ENCODE measurements around the gene ZBTB16. TPM values are rescaled to one million over a fixed set of nuclear protein-coding genes. Genes with fewer than 3 reads are reported as not detected.

The ZBTB16 gene
- total RNA-seq, 1 donor from 2014 or later: 64.5 TPM

DNA sequence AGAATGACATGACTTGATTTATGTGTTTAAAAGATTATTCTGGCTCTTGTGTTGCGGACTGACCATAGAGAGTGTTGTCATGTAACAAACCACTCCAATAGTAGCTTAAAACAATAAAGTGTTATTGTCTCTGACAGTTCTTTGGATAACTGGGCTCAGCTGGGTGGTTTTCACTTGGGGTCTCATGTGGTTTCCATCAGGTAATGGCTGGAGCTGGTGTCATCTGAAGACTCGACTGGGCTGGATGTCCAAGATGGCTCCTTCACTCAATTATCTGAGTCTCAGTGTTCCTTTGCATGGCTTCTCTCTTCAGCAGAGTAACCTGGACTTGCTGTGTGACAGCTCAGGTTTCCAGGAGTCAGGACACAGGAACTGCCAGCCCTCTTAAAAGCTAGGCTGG, 132.4 kb downstream of the ZBTB16 start:
- no peak for DNase-seq
- peaks cover 57% of the 10 kb centered on the region for H3K36me3 ChIP-seq
- H3K27ac ChIP-seq (replicated peaks): peak overlapping the region; percentile 95
- TF ChIP-seq, protein P1, sequence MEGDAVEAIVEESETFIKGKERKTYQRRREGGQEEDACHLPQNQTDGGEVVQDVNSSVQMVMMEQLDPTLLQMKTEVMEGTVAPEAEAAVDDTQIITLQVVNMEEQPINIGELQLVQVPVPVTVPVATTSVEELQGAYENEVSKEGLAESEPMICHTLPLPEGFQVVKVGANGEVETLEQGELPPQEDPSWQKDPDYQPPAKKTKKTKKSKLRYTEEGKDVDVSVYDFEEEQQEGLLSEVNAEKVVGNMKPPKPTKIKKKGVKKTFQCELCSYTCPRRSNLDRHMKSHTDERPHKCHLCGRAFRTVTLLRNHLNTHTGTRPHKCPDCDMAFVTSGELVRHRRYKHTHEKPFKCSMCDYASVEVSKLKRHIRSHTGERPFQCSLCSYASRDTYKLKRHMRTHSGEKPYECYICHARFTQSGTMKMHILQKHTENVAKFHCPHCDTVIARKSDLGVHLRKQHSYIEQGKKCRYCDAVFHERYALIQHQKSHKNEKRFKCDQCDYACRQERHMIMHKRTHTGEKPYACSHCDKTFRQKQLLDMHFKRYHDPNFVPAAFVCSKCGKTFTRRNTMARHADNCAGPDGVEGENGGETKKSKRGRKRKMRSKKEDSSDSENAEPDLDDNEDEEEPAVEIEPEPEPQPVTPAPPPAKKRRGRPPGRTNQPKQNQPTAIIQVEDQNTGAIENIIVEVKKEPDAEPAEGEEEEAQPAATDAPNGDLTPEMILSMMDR (IDR thresholded peaks at IDR 0.05; ENCODE audit: borderline replicate concordance): no peak
- peaks cover 7% of the 10 kb centered on the region for H3K9me3 ChIP-seq (replicated peaks)
- H3K27me3 ChIP-seq (ENCODE audit: low read depth): no peaks in the 10 kb centered on the region
- intact Hi-C loops (cut with micrococcal nuclease): no loop called here
- H3K4me3 ChIP-seq: no peak overlapping the region
- peaks cover 74% of the 10 kb centered on the region for H3K4me1 ChIP-seq

DNA sequence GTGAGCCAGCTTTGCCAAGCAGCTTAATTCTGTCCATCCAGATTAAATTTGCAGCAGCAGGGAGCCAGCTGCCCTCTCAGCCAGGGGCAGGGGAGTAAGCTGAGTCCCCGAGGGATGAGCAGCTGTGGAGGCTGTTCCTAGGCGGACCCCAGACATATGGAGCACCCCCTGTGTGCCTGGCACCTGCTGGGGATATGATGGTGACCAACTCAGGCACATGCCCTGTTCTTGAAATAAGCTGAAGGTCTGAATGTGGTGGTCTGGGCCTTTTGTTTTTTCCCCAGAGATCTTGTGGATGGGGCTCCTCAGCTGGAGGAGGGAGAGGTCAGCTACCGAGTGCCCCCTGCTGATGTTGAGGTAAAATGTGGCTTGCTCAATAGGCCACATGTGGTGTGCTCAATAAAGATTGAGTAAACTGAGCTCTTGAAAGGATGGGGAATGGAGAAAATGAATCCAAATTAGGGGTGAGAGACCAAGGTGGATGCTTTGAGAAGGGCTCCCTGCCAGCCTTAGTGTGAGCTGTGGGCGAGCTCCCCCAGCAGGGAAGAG, 133.4 kb downstream of the ZBTB16 start:
- TF ChIP-seq, protein P1 (IDR thresholded peaks at IDR 0.05; ENCODE audit: borderline replicate concordance): no peak
- Histone ChIP-seq H3K9me3 (replicated peaks) (peaks cover 7% of the 10 kb centered on the region), H3K4me3 (no peak overlapping the region), H3K4me1 (peaks cover 74% of the 10 kb centered on the region), H3K27ac (replicated peaks) (peak overlapping the region; percentile 95), H3K36me3 (peaks cover 46% of the 10 kb centered on the region), H3K27me3 (ENCODE audit: low read depth) (no peaks in the 10 kb centered on the region)
- DNase-seq: no peak
- intact Hi-C loops (cut with micrococcal nuclease): no loop called here

DNA sequence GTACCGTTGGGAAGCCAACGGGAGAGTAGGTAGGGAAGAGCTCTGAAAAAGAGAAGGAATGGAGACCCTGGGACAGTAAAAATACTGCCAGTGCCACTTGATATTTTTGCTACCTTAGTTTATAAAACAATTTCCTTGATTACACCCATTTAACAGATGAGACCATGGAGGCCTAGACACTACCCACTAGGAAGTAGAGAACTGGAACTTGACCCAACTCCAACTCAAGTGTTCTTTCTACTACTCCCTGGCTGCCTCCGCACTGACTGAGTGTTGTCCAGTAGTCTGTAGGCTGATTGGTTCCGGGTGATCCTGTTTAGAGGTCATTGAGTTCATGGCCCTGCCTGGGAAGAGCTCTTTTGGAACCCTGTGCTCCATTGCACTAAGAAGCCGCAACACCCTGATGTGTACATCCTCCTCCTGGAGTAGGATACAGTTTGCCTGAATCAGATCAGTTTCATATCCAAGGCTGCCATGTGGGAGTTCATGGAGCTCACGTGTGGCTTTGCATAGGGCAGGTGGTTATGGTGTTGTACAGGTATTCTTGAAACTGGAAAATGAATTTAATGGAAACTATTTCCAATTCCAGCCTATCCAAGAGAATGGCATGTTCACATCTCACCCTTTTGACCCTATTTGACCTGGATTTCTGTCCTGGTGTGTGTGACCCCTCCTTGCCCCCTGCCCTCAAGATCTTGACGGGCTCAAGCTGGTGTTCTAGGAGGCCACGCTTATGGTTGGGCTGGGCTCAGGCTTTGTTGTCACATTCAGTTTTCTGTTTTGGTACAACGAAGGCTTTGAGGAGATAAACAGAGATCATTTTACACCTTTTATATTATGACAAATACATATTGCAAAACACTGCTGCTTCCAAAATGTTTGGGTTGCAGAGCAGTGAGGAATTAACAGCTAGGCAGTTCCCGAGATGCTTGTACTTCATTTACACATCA, 134.5 kb downstream of the ZBTB16 start:
- Histone ChIP-seq H3K36me3 (peaks cover 35% of the 10 kb centered on the region), H3K27ac (replicated peaks) (peak overlapping the region; percentile 95), H3K9me3 (replicated peaks) (peaks cover 7% of the 10 kb centered on the region), H3K27me3 (ENCODE audit: low read depth) (no peaks in the 10 kb centered on the region), H3K4me1 (peaks cover 74% of the 10 kb centered on the region), H3K4me3 (no peak overlapping the region)
- intact Hi-C loops (cut with micrococcal nuclease): no loop called here
- no peak for DNase-seq
- TF ChIP-seq, protein P1 (IDR thresholded peaks at IDR 0.05; ENCODE audit: borderline replicate concordance): no peak

DNA sequence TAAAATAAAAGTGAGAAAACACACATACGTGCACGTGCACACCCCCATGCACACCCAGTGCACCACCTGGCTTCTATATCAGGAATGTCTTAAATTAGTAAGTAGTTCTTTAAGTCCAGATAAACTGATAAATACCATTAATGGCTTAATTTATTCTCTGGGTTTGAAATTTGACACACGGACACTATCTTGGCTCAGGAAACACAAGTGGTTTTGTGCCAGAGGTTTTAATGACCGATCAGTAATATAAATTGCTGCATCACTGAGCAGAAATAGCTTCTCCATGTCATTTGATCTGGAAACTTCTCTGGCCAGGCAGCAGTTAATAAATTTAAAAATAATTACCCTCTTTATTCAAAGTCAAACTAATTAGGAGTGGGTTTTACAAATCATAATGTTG, 135.2 kb downstream of the ZBTB16 start:
- Histone ChIP-seq H3K36me3 (peaks cover 32% of the 10 kb centered on the region), H3K4me1 (peaks cover 79% of the 10 kb centered on the region), H3K27me3 (ENCODE audit: low read depth) (no peaks in the 10 kb centered on the region), H3K27ac (replicated peaks) (peak overlapping the region; percentile 95), H3K9me3 (replicated peaks) (peaks cover 7% of the 10 kb centered on the region), H3K4me3 (no peak overlapping the region)
- DNase-seq: no peak
- TF ChIP-seq, protein P1 (IDR thresholded peaks at IDR 0.05; ENCODE audit: borderline replicate concordance): peak; percentile 13
- intact Hi-C loops (cut with micrococcal nuclease): no loop called here

DNA sequence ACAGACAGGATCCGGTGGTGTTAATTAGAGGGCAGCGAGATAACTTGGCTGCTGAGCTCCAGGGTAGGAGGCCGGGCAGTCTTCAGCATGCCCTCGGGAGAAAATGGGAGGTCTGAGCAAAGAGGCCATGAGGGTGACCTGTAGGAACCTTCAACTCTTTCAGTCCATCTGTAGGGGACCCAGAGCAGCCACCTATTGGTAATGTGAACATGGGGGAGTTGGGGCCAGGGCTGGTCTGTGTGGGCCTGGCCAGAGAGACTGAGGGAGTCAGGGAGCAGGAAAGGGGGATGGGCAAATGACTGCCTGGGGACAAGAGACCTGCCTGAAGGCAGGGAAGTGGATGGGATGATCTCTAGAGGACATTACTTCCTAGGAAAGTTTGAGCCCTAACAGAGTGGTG, 135.6 kb downstream of the ZBTB16 start:
- DNase-seq: no peak
- intact Hi-C loops (cut with micrococcal nuclease): no loop called here
- TF ChIP-seq, protein P1 (IDR thresholded peaks at IDR 0.05; ENCODE audit: borderline replicate concordance): no peak
- H3K27ac ChIP-seq (replicated peaks): peak overlapping the region; percentile 95
- peaks cover 84% of the 10 kb centered on the region for H3K4me1 ChIP-seq
- no peaks in the 10 kb centered on the region for H3K27me3 ChIP-seq (ENCODE audit: low read depth)
- peaks cover 7% of the 10 kb centered on the region for H3K9me3 ChIP-seq (replicated peaks)
- peaks cover 27% of the 10 kb centered on the region for H3K36me3 ChIP-seq
- H3K4me3 ChIP-seq: no peak overlapping the region
